Smooth muscle cell (in vitro differentiated cells): ENCODE results near the gene SH3BGRL2. TPM values are rescaled to one million over a fixed set of nuclear protein-coding genes. Genes with fewer than 3 reads are reported as not detected.

Source experiments
- DNase-seq: peaks from one replicate; lab custom pipeline; 2025; ENCODE audit not compliant: unreplicated experiment; lab: John Stamatoyannopoulos, UW
- H2AFZ ChIP-seq: fragments of 200-600 bp; sonication (generic); 2 replicates; pipeline ENCODE4 v1.6.0; 2016; ENCODE audit warnings: antibody characterized with exemption, low read depth, mild to moderate bottlenecking
- H3F3A ChIP-seq: fragments of 200-600 bp; sonication (generic); 2 replicates; pipeline ENCODE4 v1.6.0; 2017; ENCODE audit warnings: antibody characterized with exemption, low read depth
- H3K27ac ChIP-seq: fragments of 200-600 bp; sonication (generic); 2 replicates; pipeline ENCODE4 v1.5.1; 2016; ENCODE audit warnings: low read depth, mild to moderate bottlenecking
- H3K27me3 ChIP-seq: fragments of 200-600 bp; sonication (generic); 2 replicates; pipeline ENCODE4 v1.6.1; 2016; ENCODE audit warnings: low read depth, mild to moderate bottlenecking
- H3K36me3 ChIP-seq: fragments of 200-600 bp; sonication (generic); 2 replicates; pipeline ENCODE4 v1.5.1; 2016; ENCODE audit warnings: low read depth
- H3K4me1 ChIP-seq: fragments of 200-600 bp; sonication (generic); 2 replicates; pipeline ENCODE4 v1.5.1; 2016; ENCODE audit warnings: low read depth
- H3K4me2 ChIP-seq: fragments of 200-600 bp; sonication (generic); 2 replicates; pipeline ENCODE4 v1.6.0; 2016; ENCODE audit warnings: mild to moderate bottlenecking
- H3K4me3 ChIP-seq: fragments of 200-600 bp; sonication (generic); 2 replicates; pipeline ENCODE4 v1.5.1; 2016; ENCODE audit warnings: mild to moderate bottlenecking
- H3K79me2 ChIP-seq: fragments of 200-600 bp; sonication (generic); 2 replicates; pipeline ENCODE4 v1.6.0; 2016; ENCODE audit warnings: low read depth, mild to moderate bottlenecking
- H3K9ac ChIP-seq: fragments of 200-600 bp; sonication (generic); 2 replicates; pipeline ENCODE4 v1.6.0; 2016; ENCODE audit warnings: low read depth
- H3K9me3 ChIP-seq: fragments of 200-600 bp; sonication (generic); replicated peaks from 2 replicates; pipeline ENCODE4 v1.5.1; 2016; ENCODE audit warnings: low read depth
- H4K20me1 ChIP-seq: fragments of 200-600 bp; sonication (generic); 2 replicates; pipeline ENCODE4 v1.6.0; 2016; ENCODE audit warnings: low read depth
- CTCF ChIP-seq: fragments of 200-600 bp; sonication (generic); IDR thresholded peaks from 2 replicates; pipeline ENCODE4 v1.5.1; 2017; ENCODE audit warnings: borderline replicate concordance, mild to moderate bottlenecking, antibody characterized with exemption; ENCODE audit not compliant: insufficient read depth, poor library complexity, severe bottlenecking
- WGBS: methylation state at CpG from one replicate; pipeline ENCODE4 v1.1.7; 2016; ENCODE audit warnings: low lambda C conversion rate; 5-methylcytosine and 5-hydroxymethylcytosine counted together
- polyA plus RNA-seq: library from polyadenylated mRNA; unstranded; fragments of >200 nt; fragmentation: Nextera tagmentation; extraction: Ambion mirVana; gene quantifications from 2 replicates; pipeline ENCODE4 v1.2.1, GENCODE V29; 2016
- total RNA-seq: library from RNA; depleted of rRNA; stranded (reverse); fragments of >200 nt; gene quantifications from 2 replicates; pipeline ENCODE4 v1.2.3, GENCODE V29; 2014

SH3BGRL2 gene
- total and polyA plus RNA-seq, 2 experiments from 2014 or later = 4.5 to 15.1 TPM

- H4K20me1 ChIP-seq = no peaks in the 10 kb centered on the region
- WGBS = 97% methylated on average over 3 of the region's 3 CpGs
- no peak for TF ChIP-seq CTCF
Measured at GRCh38 chr6:79609225-79609595, 21.9 kb upstream of the SH3BGRL2 start.

DNA sequence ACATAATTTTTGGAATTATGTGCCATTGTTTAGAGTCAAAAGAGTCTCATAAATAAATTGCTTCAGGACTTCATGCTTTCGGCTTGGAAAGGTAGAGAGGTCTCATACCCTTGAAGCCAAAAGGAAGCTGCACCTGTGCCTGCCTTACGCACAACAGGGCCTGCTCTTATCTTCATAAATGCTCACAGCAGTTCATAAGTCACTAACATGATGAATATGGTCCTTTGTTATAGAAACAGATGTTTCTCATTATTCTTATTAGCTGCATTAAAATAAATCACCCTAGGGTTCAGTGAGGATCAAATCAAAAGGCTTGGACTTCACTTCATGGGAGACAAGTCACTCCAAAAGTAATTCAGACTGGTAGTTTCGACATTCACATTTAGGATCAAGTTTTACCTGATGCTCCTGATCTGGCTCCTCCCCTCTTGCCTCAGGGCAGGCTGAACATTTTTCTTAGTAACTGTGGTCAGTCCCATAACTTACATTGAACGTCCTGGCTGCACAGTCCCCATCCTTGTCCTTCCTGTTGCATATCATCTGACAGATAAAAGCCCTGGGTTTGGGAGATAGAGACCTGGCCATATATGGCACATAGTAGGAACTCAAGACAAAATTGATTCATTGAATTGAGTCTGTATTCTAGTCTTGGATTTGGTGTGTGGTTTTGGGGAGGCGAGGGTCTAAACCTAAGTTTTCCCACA is 20.7 kb upstream of the SH3BGRL2 start:
- Histone ChIP-seq H3K36me3 (no peaks in the 10 kb centered on the region), H3F3A (no peaks in the 10 kb centered on the region), H3K27ac (no peak overlapping the region), H3K9ac (no peak overlapping the region), H2AFZ (no peak overlapping the region), H3K4me2 (no peak overlapping the region), H3K27me3 (no peaks in the 10 kb centered on the region), H4K20me1 (no peaks in the 10 kb centered on the region), H3K4me3 (no peak overlapping the region), H3K9me3 (no peaks in the 10 kb centered on the region), H3K4me1 (no peaks in the 10 kb centered on the region), H3K79me2 (no peaks in the 10 kb centered on the region)
- DNase-seq = no peak
- 72% methylated on average over 5 of the region's 5 CpGs for WGBS
- TF ChIP-seq CTCF = no peak

More at GRCh38 chr6:79609225-79609595, 21.9 kb upstream of the SH3BGRL2 start:
- H3K9me3 ChIP-seq = no peaks in the 10 kb centered on the region
- H3K36me3 ChIP-seq = no peaks in the 10 kb centered on the region
- H3F3A ChIP-seq = no peaks in the 10 kb centered on the region
- no peaks in the 10 kb centered on the region for H3K4me1 ChIP-seq
- no peak overlapping the region for H2AFZ ChIP-seq
- H3K79me2 ChIP-seq = no peaks in the 10 kb centered on the region
- H3K4me2 ChIP-seq = no peak overlapping the region
- H3K27me3 ChIP-seq = no peaks in the 10 kb centered on the region
- H3K9ac ChIP-seq = no peak overlapping the region
- H3K4me3 ChIP-seq = no peak overlapping the region
- H3K27ac ChIP-seq = no peak overlapping the region
- DNase-seq = no peak

GRCh38 chr6:79612457-79612856 is 18.7 kb upstream of the SH3BGRL2 start:
- Histone ChIP-seq H3K4me3 (no peak overlapping the region), H3K9ac (no peak overlapping the region), H3K9me3 (no peaks in the 10 kb centered on the region), H2AFZ (no peak overlapping the region), H3K27ac (no peak overlapping the region), H4K20me1 (no peaks in the 10 kb centered on the region), H3K4me1 (no peaks in the 10 kb centered on the region), H3K79me2 (no peaks in the 10 kb centered on the region), H3K36me3 (no peaks in the 10 kb centered on the region), H3K4me2 (no peak overlapping the region), H3F3A (no peaks in the 10 kb centered on the region), H3K27me3 (no peaks in the 10 kb centered on the region)
- DNase-seq = no peak
- 93% methylated on average over 2 of the region's 2 CpGs for WGBS
- no peak for TF ChIP-seq CTCF

DNA sequence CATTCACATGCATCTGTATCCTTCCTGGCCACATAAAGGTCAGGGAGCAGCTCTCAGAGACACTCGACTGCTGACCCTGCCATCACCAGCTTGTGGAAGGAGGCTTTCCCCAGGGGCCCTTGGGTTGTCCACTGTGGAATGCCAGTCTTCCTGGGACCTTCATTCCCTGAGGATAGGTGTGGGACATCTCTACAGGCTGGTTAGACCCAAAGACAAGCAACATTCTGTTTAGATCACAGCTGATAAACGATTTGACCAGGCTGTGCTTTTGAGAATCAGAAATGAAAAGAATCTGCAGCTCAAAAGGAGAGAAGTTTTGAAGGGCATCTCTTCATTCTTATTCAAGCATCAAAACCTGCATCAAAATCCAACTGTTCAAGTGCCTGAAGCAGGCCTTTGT is 18.2 kb upstream of the SH3BGRL2 start:
- TF ChIP-seq CTCF = no peak
- H3K4me2 ChIP-seq = no peak overlapping the region
- H3K36me3 ChIP-seq = no peaks in the 10 kb centered on the region
- no peak overlapping the region for H2AFZ ChIP-seq
- no peaks in the 10 kb centered on the region for H3K9me3 ChIP-seq
- H3K4me3 ChIP-seq = no peak overlapping the region
- no peaks in the 10 kb centered on the region for H3F3A ChIP-seq
- H3K27ac ChIP-seq = no peak overlapping the region
- no peaks in the 10 kb centered on the region for H3K79me2 ChIP-seq
- WGBS = 78% methylated on average over 2 of the region's 2 CpGs
- no peaks in the 10 kb centered on the region for H4K20me1 ChIP-seq
- H3K9ac ChIP-seq = no peak overlapping the region
- H3K4me1 ChIP-seq = no peaks in the 10 kb centered on the region
- no peaks in the 10 kb centered on the region for H3K27me3 ChIP-seq
- no peak for DNase-seq
